GM21786 (cell line): ENCODE data around the gene COX7B.
"Not testable (repeated sequence)": the region's sequence is repeated elsewhere in the genome, so short reads cannot be mapped to it uniquely, and the experiment has no call there.

ENCODE experiments used
- ATAC-seq: cut with Tn5 transposase; IDR thresholded peaks from one replicate; pipeline ENCODE4 v1.9.1; 2021; ENCODE audit not compliant: unreplicated experiment

The COX7B gene

GRCh38 chrX:77945031-77945430 lies 45.8 kb downstream of the COX7B start:
- ATAC-seq = not testable (repeated sequence)

GRCh38 chrX:77945910-77946545 lies 46.8 kb downstream of the COX7B start:
- ATAC-seq = no peak

GRCh38 chrX:77946571-77946970 lies 47.3 kb downstream of the COX7B start:
- ATAC-seq = no peak

DNA sequence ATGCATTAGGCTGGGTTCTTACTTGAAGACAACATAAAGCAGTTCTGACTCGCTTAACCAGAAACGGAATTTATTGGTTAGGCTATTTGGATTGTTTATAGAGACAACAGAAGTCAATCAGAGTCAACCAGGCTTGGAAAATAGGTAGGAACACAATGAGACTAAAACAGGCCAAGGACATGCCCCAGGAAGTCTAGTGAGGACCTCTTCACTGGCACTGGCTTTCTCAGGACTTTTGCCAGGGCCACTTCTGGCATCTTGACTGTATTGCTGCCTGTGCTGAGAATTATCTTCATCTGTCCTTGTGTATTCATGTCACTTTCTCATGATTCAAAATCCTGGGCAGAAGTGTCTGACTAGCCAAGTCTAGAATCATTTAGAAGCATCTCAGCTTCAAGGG lies 50.6 kb downstream of the COX7B start:
- no peak for ATAC-seq

DNA sequence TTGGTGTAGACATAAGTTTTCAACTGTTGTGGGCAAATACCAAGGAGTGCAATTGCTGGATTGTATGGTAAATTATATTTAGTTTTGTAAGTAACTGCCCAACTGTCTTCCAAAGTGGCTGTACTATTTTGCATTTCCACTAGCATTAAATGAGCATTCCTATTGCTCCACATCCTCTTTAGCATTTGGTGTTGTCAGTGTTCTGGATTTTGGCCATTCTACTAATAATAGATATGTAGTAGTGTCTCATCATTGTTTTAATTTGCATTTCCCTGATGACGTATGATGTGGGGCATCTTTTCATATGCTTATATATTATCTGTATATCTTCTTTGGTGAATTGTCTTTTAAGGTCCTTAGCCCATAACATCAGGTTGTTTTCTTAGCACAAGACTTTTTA lies 52.9 kb downstream of the COX7B start:
- no peak for ATAC-seq

GRCh38 chrX:77953302-77953701 lies 54.0 kb downstream of the COX7B start:
- ATAC-seq = no peak

- ATAC-seq = no peak
These were observed 54.4 kb downstream of the COX7B start for GRCh38 chrX:77953708-77954107.
